ENCODE results near the gene PHF21B. TPM values are rescaled to one million over a fixed set of nuclear protein-coding genes. Genes with fewer than 3 reads are reported as not detected.

Gene PHF21B
- total RNA-seq, 2 donors from 2014 or later = 0.40 TPM; not detected in 1

DNA sequence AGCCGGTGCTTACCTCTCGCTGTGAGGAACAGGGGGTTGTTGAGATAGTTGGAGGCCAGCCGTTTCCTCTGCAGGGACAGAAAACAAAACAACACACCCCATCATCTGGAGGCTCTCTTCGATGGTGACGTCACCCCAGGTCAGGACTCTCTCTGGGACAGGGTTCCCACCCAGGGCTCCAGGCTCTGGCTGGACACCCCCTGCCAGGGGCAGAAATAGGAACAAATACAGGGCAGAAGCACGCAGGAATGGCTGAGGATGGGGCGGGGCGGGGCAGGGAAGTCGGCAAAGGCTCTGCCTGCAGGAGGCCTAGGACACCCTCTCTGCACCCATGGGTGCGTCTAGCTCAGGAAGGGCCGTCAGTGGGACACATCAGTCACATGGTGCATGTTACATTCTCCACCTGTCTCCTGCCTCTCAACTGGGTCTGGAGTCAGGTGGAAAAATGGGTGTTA is 118.5 kb downstream of the PHF21B start:
- no peak for DNase-seq
- no peak for ATAC-seq
- intact Hi-C loops (cut with DNase I, micrococcal nuclease) = no loop called here

DNA sequence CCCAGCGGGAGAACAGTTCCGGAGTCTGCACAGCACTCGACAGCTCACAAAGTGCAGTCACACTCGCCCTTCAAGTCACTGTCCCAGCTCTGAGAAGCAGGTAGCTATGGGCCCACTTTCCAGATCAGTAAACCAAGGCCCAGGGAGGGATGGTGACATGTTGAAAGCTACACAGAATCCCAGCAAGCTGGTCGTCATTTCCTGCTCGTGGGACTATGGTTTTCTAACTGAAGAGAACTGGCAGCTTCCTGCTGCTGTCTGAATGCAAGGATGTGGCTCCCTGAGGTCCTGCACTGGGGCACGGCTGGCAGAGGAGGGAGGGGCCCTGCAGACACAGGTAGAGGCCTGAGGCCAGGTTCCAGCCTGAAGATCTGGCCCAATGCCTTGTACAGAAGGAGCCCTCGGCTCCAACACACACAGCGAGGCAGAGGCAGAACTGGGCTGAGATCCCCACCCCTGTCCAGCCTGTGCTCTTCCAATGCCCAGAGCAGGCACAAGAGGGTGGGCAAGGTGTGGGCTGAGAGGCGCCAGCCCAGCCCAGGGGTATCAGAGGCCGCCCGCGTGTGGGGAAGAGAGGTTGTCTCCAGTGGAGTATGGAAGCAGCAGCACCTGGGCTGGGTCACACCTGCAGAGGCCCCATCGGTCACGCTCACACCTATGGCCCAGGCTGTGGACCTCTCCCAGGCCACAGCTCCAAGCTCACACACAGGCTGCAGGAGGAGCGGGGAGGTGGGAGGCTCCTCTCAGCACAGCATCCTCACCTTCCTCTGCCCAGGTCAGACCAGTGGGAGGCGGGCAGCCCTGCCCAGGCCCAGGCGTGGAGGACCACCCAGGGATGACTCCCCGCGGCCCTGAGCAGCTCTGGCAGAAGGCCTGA is 119.2 kb downstream of the PHF21B start:
- intact Hi-C loops (cut with DNase I, micrococcal nuclease) = no loop called here
- ATAC-seq = no peak

DNA sequence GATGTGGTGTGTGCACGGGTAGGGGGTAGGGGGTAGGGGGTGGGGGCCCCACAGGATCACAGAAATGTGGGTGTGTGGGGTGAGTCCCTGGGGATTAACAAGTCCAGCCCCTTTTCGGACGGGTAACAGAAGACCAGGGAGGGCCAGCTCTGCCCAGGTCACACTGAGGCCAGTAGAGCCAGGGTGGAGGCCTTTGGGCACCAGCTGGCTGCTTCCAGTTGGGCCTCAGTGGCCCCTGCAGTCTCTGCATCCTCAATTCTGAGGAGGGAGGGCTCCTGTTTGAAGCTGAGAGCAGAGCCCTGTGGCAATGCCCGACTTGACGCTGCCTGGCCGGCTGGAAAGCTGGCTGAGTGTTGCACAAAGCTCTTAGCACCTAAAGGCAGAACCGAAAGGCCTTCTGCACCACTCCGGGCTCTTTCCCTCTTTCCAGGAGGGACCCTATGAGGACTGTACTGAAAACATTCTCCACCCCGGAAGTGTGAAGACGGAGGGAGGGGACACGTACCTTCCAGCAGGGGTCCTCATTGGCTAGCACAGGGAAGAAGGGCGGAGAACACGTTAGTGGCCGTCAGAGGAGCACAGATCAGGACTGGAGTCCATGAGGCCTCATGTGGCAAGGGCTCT is 120.4 kb downstream of the PHF21B start:
- no peak for DNase-seq

More for the DNA sequence above, 119.2 kb downstream of the PHF21B start:
- no peak for DNase-seq

DNA sequence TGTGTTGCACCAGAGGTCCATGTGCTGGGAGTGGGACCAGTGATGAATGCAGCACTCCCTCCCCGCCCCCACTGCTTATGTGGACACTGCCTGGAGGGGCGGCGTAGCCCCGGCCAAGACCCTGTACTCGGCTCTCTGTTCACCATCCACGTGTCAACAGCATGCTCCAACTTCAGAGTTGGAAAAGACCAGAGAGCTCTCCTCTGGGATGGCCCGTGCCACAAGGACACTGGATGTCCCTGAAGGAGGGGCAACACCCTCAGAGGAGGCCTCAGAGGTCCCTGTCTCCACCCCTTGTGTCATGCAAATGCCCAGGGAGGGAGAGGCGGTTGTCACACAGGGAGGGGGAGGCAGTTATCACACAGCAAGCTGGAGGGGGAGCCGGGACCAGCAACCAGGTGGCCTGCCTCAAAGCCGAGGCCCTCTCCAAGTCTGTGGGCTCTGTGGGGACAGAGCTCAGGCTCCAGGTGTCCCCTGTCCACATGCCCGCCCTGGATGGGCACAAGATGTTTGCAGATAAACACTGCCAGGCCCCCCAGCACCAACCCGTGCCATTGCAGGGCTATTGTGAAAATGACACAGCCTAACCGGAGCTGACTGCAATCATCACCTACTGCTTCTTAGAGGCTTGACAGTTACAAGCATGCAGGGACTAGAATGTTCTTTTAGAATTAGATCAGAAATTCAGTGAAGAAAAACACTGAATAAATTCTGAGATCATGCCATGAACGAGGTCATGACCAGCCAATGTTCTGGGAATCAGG is 121.1 kb downstream of the PHF21B start:
- no peak for DNase-seq
- intact Hi-C loops (cut with DNase I, micrococcal nuclease) = no loop called here
- ATAC-seq = no peak

More for the DNA sequence above, 120.4 kb downstream of the PHF21B start:
- no peak for ATAC-seq
- intact Hi-C loops (cut with DNase I, micrococcal nuclease) = no loop called here

DNA sequence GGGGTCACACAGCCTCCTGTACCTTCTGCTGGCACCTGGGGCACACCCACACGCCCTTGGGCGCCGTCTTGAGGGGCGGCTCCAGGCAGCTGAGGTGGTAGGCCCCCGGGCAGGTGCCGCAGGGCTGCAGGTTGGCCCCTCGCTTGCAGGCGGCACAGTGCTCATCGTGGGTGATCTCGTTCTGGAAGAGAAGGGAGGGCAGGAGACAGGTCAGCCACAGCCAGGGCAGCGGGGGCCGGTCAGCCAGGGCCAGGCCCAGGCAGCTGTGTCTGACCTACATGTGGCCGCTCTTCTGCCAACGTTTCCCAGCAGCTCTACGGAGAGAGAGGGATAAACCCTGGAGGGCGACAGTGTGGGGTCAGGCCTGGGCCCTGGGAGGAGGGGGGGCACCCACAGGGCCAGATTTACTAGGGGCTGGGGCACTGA is 121.9 kb downstream of the PHF21B start:
- ATAC-seq (no peak), DNase-seq (no peak)
- intact Hi-C loops (cut with DNase I, micrococcal nuclease) = no loop called here

DNA sequence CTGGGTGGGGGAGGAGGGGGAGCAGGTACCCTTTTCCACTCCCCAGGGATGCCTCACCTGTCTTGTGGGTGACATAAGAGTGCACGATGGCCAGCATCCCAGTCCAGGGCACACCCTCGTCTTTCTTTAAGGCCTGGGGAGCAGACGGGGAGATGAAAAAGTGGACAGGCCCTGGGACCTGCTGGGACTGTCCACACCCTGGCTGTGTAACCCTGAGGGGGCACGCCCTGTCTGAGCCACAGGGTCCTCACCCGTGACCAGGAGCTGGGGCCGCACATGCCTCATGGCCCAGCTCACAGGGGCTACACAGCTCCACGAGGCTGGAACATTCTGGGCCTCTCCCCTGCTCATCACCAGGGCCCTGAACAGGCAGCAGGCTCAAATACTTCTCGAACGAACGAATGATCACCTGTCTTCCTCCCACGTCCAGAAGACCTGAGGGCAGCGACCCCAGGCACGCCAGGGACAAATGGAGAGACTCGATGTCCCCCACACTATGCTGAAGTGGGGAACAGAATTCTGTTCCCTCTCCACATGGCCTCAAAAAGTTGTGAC is 123.9 kb downstream of the PHF21B start:
- DNase-seq = no peak
- no peak for ATAC-seq
- intact Hi-C loops (cut with DNase I, micrococcal nuclease) = no loop called here

DNA sequence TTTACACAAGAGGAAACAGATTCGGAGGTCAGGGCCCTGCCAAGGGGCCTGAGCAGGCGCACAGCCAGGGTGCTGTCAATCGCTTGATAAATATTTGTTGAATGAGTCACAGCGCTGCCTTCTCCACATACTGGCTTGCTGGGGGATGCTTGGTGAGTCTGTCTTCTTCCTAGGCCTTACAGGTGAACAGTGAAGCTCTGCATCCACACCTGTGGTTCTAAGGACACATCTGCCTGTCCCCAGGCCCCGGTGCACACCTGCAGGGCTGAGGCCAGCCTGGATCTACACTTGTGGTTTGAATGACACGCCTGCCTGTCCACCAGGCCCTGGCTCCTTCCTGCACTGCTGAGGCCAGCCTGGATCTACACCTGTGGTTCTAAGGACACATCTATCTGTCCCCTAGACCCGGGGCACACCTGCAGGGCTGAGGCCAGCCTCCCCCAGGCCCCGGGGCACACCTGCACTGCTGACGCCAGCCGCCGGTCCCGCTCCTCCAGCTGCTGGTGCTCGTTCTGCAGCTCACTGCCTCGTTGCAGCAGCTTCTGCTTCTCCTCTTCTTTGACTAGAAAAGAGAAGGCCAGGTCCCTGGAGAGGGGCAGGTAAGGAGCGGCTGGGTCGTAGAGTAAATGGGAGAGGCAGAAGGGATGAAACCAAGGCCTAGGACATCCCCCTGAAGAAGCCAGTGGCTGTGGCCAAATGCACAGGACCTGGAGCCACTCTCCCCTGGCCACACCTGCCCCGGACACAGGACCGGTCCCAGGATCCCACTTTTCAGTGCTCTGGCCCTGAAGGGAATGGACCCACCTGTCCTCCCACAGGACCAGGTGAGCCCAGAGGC is 124.6 kb downstream of the PHF21B start:
- intact Hi-C loops (cut with DNase I, micrococcal nuclease) = no loop called here
- DNase-seq (no peak), ATAC-seq (no peak)

DNA sequence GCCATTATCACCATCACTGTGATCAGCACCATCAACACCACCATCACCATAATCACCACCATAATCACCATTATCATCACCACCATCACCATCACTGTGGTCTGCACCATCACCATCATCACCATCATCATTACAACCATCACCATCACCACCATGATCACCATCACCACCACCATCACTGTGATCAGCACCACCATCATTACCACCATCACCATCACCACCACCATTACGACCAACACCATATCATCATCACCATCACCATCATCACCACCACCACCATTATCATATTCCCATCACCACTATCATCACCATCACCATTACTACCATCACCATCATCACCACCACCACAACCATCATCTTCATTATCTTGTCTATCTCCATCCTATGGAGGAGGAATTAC is 125.2 kb downstream of the PHF21B start:
- intact Hi-C loops (cut with DNase I, micrococcal nuclease) = no loop called here
- ATAC-seq = no peak
- DNase-seq = no peak

DNA sequence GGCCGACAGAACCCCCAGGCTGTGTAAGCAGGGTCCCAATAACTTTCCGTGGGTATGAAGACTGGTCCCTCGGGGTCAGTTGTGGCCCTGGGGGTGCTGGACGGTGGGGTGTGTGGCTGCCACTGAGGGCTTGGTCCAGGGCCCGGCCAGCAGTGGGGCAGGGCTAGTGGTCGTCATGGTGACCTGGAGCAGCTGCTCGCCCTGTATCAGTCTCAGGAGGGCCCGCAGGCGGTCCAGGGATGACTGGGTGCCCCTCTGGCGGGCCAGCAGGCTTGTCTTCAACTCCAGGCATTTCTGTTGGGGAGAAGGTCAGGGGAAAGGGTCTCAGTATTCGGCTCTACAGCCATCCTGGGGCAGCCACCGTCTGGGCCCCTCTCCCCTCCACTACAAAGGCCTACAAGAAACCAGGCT is 126.8 kb downstream of the PHF21B start:
- DNase-seq (peak in 1 of 2 donors; percentile 11), ATAC-seq (no peak)
- intact Hi-C loops (cut with DNase I, micrococcal nuclease) = no loop called here

DNA sequence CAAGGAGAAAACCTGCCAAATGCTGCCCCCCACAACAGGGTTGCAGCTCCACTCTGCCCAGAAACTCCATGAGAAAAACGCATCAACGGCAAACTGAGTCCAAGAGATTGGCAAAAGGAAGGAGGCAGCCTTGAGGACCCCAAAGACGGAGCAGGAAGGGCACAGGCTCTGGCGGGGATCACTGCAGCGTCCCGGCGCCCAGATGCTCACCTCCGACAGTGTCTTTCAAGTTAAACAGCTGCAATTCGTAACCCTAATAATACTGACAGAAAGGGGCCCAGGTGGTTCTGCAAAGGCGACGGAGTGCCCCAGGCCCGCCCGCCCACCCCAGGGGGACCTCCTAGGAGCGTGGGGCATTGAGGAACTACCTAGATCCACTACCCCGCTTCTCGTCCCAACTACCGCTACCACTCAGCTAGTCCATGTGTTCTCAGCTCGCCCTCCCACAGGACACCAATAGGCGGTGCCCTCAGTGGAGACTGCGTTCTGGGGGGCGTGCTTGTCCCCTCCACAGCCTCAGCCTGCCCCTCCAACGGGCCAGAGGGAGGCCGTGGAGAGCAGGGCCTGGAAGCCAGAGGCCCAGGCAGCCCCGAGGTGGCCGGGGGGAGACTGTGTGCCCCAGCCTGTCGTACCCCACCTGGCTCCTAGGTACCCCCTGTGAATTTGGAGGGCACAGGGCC is 127.4 kb downstream of the PHF21B start:
- DNase-seq (no peak), ATAC-seq (no peak)
- intact Hi-C loops (cut with DNase I, micrococcal nuclease) = no loop called here

DNA sequence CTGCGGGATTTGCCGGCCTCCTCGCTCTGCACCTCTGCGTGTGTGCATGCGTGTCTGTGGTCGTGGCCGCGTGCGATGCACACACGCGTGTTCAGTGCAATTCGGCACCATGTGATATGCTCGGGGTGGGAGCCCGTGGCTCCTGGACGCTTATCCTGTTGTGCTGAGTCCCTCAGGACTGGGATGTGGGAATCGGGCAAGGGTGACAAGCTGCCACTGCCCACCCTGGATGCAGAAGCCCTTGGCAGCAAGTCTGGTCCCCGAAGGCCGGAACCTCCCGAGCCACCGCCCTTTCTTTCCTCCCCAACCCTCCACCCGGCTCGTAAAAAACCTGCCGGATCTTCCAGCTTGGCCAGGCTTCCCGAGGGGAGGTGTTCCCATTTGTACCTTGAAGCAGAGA is 128.2 kb downstream of the PHF21B start:
- intact Hi-C loops (cut with DNase I, micrococcal nuclease) = no loop called here
- ATAC-seq = no peak
- no peak for DNase-seq

DNA sequence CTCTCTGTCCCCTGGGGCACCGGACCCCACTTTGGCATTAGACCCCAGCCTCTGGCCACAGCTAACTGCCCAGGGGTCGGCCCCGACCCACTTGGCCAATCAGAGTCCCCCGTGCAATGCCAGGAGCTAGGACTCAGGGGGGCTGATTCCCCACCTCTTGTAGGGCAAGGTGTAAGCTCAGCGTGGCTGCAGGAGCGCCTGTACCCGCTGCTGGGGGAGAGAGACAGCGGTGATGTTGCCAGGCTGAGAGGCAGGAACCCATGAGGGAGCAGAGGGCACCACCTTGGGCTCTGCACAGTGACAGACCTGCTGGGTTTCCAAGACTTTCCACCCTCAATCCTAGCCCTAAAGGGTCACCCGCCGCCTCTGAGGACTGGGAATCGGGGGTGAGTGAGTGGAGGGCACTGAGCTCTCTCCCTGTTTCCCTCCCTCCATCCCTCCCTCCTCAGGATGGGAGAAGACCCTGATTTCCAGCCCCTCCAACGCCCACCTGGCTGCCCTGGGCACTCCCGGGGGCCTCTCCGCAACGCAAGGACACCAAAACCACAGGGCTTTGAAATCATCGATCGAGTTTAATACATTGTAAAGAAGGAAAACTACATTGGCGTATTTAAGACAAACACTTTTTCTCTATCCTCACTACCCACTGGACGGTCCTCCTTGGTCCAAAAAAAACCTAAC is 129.1 kb downstream of the PHF21B start:
- DNase-seq (peak in 1 of 2 donors; percentile 9), ATAC-seq (no peak)
- intact Hi-C loops (cut with DNase I, micrococcal nuclease) = no loop called here

DNA sequence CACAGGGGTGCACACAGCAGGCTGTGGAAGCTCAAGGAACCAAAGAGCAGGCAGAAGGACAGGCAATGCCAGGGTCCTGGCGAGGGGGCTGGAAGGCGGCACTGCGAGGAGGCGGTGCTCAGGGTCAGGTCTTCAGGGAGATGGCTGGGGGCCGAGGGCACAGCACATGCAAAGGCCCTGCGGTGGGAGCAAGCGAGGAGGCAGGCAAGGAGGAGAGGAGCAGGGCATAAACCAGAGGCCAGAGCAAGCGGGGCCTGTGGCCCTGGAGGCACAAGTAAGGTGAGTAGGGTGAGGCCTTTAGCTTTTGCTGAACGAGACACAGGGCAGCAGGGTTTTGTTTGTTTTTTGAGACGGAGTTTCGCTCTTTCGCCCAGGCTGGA is 130.5 kb downstream of the PHF21B start:
- DNase-seq (no peak), ATAC-seq (no peak)
- intact Hi-C loops (cut with DNase I, micrococcal nuclease) = no loop called here

DNA sequence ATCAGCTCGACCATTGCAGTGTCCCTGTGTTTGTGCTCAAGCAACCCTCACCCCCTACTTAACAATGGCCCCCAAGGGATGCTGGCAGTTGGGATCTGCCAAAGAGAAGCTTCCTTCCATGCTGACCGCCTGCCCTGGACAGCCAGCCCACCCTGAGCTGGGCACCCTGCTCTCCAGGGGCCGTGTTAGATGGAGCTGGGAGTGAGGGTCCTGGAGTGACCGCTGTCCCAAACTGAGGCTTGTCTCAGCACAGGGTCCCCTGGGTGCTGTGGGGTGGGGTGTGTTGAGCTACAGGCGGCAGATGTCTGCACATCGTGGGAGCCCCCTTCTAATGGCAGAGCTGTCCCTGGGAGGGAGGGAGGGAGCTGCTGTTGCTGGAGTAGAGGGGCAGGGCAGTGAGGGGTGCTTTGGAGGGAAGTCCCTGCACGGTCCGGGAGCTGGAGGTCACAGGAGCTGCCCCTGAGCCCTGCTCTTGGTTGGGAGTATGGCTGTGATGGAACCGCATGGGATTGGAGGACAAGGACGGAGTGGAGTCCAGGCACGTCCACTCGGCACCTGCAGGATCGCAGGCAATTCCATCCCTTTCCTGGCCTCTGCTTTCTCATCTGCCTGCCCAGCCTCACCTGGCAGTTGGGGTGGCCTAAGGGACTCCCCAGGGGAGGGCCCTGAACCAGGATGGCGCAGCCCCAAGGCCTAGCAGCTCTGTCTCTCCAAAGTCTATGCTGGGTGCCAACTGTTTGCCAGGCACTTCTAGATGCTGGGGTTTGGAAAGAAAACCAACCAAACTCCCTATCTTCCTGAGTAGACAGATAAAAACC is 131.1 kb downstream of the PHF21B start:
- intact Hi-C loops (cut with DNase I, micrococcal nuclease) = no loop called here
- no peak for ATAC-seq
- DNase-seq = no peak

DNA sequence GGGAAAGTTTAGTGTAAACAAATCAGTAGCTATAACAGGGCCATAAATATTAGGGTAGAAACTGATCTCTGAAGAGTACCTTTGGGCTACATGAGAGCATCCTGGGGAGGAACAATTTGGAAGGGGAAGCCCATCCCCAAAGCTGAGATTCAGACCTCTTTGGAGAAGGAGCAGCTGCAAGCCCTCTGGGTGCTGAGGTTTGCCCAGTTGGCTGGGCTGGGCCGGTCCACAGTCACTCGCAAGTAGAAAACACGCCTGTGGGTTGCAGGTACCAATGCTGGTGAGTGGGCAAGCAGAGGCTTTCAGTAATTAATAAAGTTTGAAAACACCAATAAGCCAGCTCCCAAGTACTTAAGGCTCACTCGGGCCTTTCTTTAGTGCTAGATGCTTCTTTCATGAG is 132.9 kb downstream of the PHF21B start:
- DNase-seq (no peak), ATAC-seq (no peak)
- intact Hi-C loops (cut with DNase I, micrococcal nuclease) = no loop called here

DNA sequence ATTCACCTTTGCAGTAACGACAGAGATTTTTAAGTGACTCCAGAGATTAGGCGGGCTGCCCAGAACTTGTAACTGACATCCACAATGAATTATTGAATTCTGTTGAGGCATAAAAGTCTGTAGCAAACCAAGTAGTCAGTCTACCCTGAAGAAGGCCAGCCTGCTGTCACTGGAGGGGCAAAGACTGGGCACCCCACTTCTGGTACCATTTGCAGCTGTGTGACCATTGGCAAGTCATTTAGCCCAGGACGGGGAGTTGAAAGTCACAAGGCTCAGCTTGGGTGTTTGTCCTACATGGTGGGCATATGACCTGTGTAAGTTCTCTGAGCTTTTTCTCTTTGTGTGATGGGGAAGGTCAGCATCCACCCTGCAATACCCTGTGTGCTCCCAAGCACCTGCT is 138.0 kb downstream of the PHF21B start:
- no peak for DNase-seq
- intact Hi-C loops (cut with DNase I, micrococcal nuclease) = no loop called here
- ATAC-seq = no peak

DNA sequence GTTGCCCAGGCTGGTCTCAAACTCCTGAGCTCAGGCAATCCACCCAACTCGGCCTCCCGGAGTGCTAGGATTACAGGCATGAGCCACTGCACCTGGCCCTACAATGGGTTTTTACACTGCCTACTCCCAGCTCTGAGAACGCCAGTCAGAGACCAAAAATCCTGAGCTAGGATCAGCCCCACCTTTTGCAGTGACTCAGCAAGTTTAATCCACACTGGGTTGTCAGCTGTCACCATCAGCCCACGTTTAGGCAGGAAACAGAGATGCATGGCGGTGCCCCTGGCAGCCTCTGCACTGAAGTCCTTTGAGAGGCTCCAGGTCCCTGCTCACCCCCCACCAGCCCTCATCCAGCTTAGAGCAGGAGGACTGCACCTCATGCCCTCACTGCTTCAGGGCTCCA is 139.8 kb downstream of the PHF21B start:
- no peak for DNase-seq
- intact Hi-C loops (cut with DNase I, micrococcal nuclease) = no loop called here
- no peak for ATAC-seq

Data from left colon (tissue), 2 donors.